Natural killer cell treated with Interleukin-12 subunit alpha and Interleukin-12 subunit beta and Interleukin-15 and Interleukin-18, amount 100 ng/mL, for 72 hours (primary cell): Measurements from ENCODE around the gene IFT57. TPM values are rescaled to one million over a fixed set of nuclear protein-coding genes. Genes with fewer than 3 reads are reported as not detected.
A peak's percentile ranks its signal among the peaks of the same experiment; 100 is the strongest.
"Not testable (repeated sequence)": the region's sequence is repeated elsewhere in the genome, so short reads cannot be mapped to it uniquely, and the experiment has no call there.

ENCODE experiments used
- ATAC-seq, 2 donors: fragments of 150-1000 bp; cut with Tn5 transposase in 1 of 2; sonication (Bioruptor Pico), chemical (Tn5 transposase) in 1 of 2; 2 replicates each; pipeline ENCODE4 v1.10.0; 2021
- DNase-seq: peaks from one replicate; pipeline ENCODE4 v3.0.0; 2022; ENCODE audit warnings: low spot score
- H3K27ac Mint-ChIP-seq, 2 donors: 1 replicate in 1 of 2; 2 replicates in 1 of 2; pipeline ENCODE4 v1.8.0; 2022; ENCODE audit warnings: mixed read lengths in 2 of 2, mild to moderate bottlenecking in 1 of 2, moderate library complexity in 1 of 2
- H3K27me3 Mint-ChIP-seq, 2 donors: 1 replicate in 1 of 2; 2 replicates in 1 of 2; pipeline ENCODE4 v1.8.0; 2022; ENCODE audit warnings: mixed read lengths in 2 of 2
- H3K36me3 Mint-ChIP-seq: one replicate; pipeline ENCODE4 v1.8.0; 2022; ENCODE audit warnings: mixed read lengths
- H3K4me1 Mint-ChIP-seq, 2 donors: 1 replicate in 1 of 2; 2 replicates in 1 of 2; pipeline ENCODE4 v1.8.0; 2022; ENCODE audit warnings: low read depth in 2 of 2, mixed read lengths in 2 of 2, mild to moderate bottlenecking in 1 of 2
- H3K4me3 Mint-ChIP-seq: one replicate; pipeline ENCODE4 v1.8.0; 2022; ENCODE audit warnings: mixed read lengths
- H3K9me3 Mint-ChIP-seq: 2 replicates; pipeline ENCODE4 v1.8.0; 2022; ENCODE audit warnings: mixed read lengths
- total RNA-seq, 2 donors: library from RNA; stranded (reverse); gene quantifications; one replicate each; pipeline ENCODE4 v1.2.3, GENCODE V29; 2022

The IFT57 gene
- total RNA-seq, 2 donors from 2014 or later = 16.4 to 32.1 TPM

GRCh38 chr3:108175352-108175751 is 46.9 kb downstream of the IFT57 start:
- DNase-seq (no peak), ATAC-seq (no peak)
- no peaks in the 10 kb centered on the region for H3K27me3 Mint-ChIP-seq
- no peaks in the 10 kb centered on the region for H3K9me3 Mint-ChIP-seq
- peaks cover 7 to 8% of the 10 kb centered on the region in 2 donors for H3K4me1 Mint-ChIP-seq
- H3K36me3 Mint-ChIP-seq = no peaks in the 10 kb centered on the region
- no peak overlapping the region for H3K27ac Mint-ChIP-seq
- no peak overlapping the region for H3K4me3 Mint-ChIP-seq

- no peaks in the 10 kb centered on the region for H3K9me3 Mint-ChIP-seq
- no peak overlapping the region for H3K27ac Mint-ChIP-seq
- no peak overlapping the region for H3K4me3 Mint-ChIP-seq
- peaks cover 8 to 9% of the 10 kb centered on the region in 2 donors for H3K4me1 Mint-ChIP-seq
- no peak for DNase-seq
- peaks cover 6% of the 10 kb centered on the region for H3K36me3 Mint-ChIP-seq
- no peaks in the 10 kb centered on the region for H3K27me3 Mint-ChIP-seq
- no peak for ATAC-seq
Observed at GRCh38 chr3:108171106-108171505, 51.1 kb downstream of the IFT57 start.

DNA sequence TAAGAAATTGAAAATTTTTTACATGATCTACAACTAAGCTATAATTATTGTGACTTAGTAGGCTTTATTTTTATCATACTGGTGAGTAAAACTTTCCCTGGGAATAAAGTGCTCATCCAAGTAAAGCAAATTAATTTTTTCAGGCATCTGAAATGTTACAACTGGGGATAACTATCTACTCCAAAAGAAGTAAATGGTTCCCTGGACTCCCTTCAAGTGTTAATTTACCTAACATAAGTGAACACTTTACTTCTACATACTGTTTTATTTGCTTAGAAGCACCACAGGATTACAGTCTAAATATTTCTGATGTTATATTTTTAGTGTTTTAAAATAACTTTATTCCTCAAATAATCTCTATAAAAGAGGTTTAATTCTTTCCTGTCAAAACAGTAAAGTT is 57.8 kb downstream of the IFT57 start:
- H3K36me3 Mint-ChIP-seq = peaks cover 6% of the 10 kb centered on the region
- no peak overlapping the region for H3K27ac Mint-ChIP-seq
- no peak for DNase-seq
- H3K9me3 Mint-ChIP-seq = no peaks in the 10 kb centered on the region
- no peak for ATAC-seq
- H3K4me1 Mint-ChIP-seq = peaks cover 0 to 9% of the 10 kb centered on the region in 2 donors
- H3K4me3 Mint-ChIP-seq = no peak overlapping the region
- H3K27me3 Mint-ChIP-seq = no peaks in the 10 kb centered on the region

DNA sequence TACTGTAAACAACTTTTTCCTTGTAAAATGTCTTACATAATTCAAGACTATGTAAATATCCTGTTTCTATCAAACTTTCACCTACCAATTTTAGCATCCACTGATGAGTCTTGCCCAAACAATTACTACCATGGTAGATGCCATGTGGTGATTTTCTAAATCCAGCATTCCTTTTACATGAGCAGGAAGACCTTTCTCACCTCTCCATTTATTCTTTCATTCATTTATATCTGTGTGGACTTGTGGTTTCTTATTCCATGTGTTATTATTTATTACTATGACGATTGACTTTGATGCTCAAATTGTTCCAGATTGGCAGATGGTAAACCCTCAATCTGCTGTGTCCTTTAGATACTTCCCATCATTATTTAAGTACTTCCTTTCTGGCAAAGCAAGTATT is 62.4 kb downstream of the IFT57 start:
- Mint-ChIP-seq H3K9me3 (no peaks in the 10 kb centered on the region), H3K27ac (peak overlapping the region in 1 of 2 donors; percentile 52), H3K27me3 (no peaks in the 10 kb centered on the region), H3K4me1 (peaks cover 21 to 24% of the 10 kb centered on the region in 2 donors), H3K4me3 (no peak overlapping the region), H3K36me3 (no peaks in the 10 kb centered on the region)
- ATAC-seq (no peak), DNase-seq (no peak)

DNA sequence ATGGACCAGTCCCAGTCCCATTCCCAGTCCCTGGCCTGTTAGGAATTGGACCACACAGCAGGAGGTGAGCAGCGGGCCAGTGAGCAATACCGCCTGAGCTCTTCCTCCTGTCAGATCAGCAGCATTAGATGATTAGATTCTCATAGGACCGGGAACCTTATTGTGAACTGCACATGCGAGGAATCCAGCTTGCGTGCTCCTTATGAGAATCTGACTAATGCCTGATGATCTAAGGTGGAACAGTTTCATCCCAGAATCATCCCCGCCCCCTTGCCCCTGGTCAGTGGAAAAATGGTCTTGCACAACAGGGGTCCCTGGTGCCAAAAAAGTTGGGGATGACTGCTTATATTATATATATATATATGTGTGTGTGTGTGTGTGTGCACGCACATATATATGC is 63.1 kb downstream of the IFT57 start:
- Mint-ChIP-seq H3K9me3 (no peaks in the 10 kb centered on the region), H3K27me3 (no peaks in the 10 kb centered on the region)
- DNase-seq = no peak

DNA sequence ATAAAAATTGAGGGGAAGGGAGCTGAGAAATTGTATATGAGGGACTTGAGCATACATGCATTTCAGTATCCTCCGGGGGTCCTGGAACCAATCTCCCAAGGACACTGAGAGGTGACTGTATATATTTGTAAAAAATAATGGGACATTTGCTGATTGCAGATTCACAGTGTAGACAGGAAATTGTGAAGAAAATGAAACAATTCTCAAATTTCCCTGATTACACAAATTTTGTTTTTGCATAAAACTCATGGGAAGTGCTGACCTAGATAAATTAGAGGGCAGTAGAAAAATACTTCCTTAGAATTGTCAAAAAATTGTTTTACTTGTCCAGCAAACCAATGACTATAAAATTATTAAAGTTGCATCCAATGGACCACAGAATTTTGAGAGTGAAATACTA is 64.0 kb downstream of the IFT57 start:
- DNase-seq (no peak), ATAC-seq (no peak)
- Mint-ChIP-seq H3K4me3 (no peak overlapping the region), H3K27me3 (no peaks in the 10 kb centered on the region), H3K9me3 (no peaks in the 10 kb centered on the region), H3K36me3 (no peaks in the 10 kb centered on the region), H3K4me1 (peaks cover 21 to 31% of the 10 kb centered on the region in 2 donors), H3K27ac (no peak overlapping the region)

More for the DNA sequence above, 63.1 kb downstream of the IFT57 start:
- Mint-ChIP-seq H3K4me3 (no peak overlapping the region), H3K27ac (peak overlapping the region in 1 of 2 donors; percentile 52), H3K36me3 (no peaks in the 10 kb centered on the region), H3K4me1 (peaks cover 21 to 26% of the 10 kb centered on the region in 2 donors)
- ATAC-seq = no peak

DNA sequence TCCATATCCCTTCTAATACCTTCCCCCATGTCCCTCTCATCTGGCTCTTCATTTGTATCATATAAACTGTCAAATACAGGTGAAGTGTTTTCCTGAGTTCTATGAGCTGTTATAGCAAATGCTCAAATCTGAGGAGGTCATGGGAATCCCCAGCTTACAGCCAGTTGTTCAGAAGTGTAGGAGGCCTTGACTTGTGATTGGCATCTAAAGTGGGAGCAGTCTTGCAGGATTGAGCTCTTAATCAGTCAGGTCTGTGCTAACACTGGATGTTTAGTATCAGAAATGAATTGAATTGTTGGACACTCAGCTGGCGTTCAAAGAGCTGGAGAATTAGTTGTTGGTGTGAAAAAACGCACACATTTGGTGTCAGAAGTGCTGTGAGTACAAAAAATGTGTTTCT is 65.0 kb downstream of the IFT57 start:
- H3K4me3 Mint-ChIP-seq = no peak overlapping the region
- peak overlapping the region in 1 of 2 donors; percentile 67 for H3K27ac Mint-ChIP-seq
- DNase-seq (no peak), ATAC-seq (no peak)
- H3K9me3 Mint-ChIP-seq = no peaks in the 10 kb centered on the region
- H3K27me3 Mint-ChIP-seq = no peaks in the 10 kb centered on the region
- H3K36me3 Mint-ChIP-seq = no peaks in the 10 kb centered on the region
- H3K4me1 Mint-ChIP-seq = peaks cover 21 to 33% of the 10 kb centered on the region in 2 donors

- Mint-ChIP-seq H3K4me1 (peaks cover 21 to 33% of the 10 kb centered on the region in 2 donors), H3K27me3 (no peaks in the 10 kb centered on the region), H3K27ac (peak overlapping the region in 1 of 2 donors; percentile 10), H3K9me3 (no peaks in the 10 kb centered on the region), H3K4me3 (peak overlapping the region; percentile 27), H3K36me3 (no peaks in the 10 kb centered on the region)
- ATAC-seq (no peak), DNase-seq (no peak)
Observed at GRCh38 chr3:108156312-108156853, 65.8 kb downstream of the IFT57 start.

GRCh38 chr3:108155642-108156041 is 66.6 kb downstream of the IFT57 start:
- not testable (repeated sequence) for ATAC-seq, H3K9me3 Mint-ChIP-seq, H3K36me3 Mint-ChIP-seq, DNase-seq, H3K27me3 Mint-ChIP-seq
- peak overlapping the region; percentile 27 for H3K4me3 Mint-ChIP-seq
- peaks cover 21 to 33% of the 10 kb centered on the region in 2 donors for H3K4me1 Mint-ChIP-seq
- peak overlapping the region in 1 of 2 donors; percentile 10 for H3K27ac Mint-ChIP-seq

DNA sequence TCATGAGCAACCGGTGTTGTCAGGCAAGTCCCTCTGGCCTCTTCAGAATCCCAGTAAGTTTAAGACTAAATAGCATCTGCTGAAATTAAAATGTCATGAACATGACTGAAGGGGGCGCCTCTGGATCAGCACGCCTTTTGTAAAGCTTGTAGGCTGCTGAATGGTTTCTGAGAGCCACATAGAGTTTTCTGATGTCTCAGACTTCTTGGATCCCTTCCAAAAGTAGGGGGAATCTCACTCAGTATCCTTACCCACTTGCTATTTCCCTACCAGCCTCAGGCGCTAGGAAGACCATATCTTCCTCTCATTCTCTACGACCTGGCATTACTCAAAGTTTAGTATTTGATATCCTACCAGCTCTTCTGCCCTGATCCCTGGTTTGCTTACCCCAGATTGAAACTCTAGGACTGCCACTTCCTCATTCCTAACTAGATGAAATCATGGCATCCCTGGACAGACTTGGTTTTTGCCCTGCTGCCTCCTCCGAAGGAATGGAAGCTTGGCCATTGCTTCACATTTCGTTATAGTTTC is 68.7 kb downstream of the IFT57 start:
- H3K36me3 Mint-ChIP-seq = no peaks in the 10 kb centered on the region
- H3K4me1 Mint-ChIP-seq = peaks cover 21 to 27% of the 10 kb centered on the region in 2 donors
- H3K27ac Mint-ChIP-seq = peak overlapping the region in 1 of 2 donors; percentile 42

DNA sequence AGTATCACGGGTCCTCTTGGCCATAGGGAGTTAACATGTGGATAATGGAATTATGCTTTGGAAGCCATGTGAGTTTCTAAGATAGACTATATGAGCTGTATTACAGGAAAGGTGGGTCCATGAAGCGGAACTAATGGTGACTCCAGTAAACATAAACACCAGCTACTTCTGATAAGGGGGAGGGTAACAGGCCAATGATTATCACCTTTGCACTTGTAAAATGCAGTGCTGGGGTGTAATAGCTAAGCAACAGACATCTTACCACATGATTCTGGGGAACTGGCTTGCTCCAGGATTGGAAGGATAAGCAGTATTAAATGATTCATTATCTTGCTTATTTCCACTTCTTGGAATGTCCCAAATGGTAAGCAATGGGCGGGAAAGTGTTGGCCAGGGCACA is 70.0 kb downstream of the IFT57 start:
- no peak for DNase-seq
- Mint-ChIP-seq H3K27ac (peak overlapping the region in 1 of 2 donors; percentile 42), H3K9me3 (no peaks in the 10 kb centered on the region), H3K4me3 (no peak overlapping the region), H3K36me3 (no peaks in the 10 kb centered on the region), H3K4me1 (peaks cover 17 to 22% of the 10 kb centered on the region in 2 donors), H3K27me3 (no peaks in the 10 kb centered on the region)
- ATAC-seq = no peak

More for the DNA sequence above, 68.7 kb downstream of the IFT57 start:
- Mint-ChIP-seq H3K9me3 (no peaks in the 10 kb centered on the region), H3K4me3 (no peak overlapping the region), H3K27me3 (no peaks in the 10 kb centered on the region)
- ATAC-seq (no peak), DNase-seq (no peak)

GRCh38 chr3:108150200-108150599 is 72.0 kb downstream of the IFT57 start:
- no peak overlapping the region for H3K4me3 Mint-ChIP-seq
- H3K27ac Mint-ChIP-seq = no peak overlapping the region
- no peak for DNase-seq
- no peak for ATAC-seq
- H3K4me1 Mint-ChIP-seq = peaks cover 6 to 14% of the 10 kb centered on the region in 2 donors
- no peaks in the 10 kb centered on the region for H3K36me3 Mint-ChIP-seq
- no peaks in the 10 kb centered on the region for H3K9me3 Mint-ChIP-seq
- no peaks in the 10 kb centered on the region for H3K27me3 Mint-ChIP-seq

DNA sequence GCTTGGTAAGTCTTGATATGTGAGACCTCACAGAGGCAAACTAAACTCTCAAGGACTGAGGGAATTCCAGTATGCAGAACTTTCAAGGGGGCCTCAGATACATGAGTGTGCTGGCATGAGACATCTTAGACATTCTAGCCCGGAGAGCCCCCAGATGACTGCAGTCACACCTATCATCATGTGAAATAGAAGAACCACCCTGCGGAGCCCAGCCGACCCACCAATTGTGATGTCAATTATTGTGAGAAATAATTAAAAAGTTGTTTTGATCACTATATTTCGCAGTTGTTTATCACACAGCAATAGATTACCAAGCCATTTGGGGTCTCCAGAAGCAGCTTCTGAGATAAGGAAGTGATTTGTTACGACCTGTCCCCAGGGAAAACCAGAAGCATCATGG is 76.1 kb downstream of the IFT57 start:
- no peaks in the 10 kb centered on the region for H3K9me3 Mint-ChIP-seq
- DNase-seq = no peak
- no peaks in the 10 kb centered on the region for H3K27me3 Mint-ChIP-seq
- H3K36me3 Mint-ChIP-seq = no peaks in the 10 kb centered on the region
- H3K4me3 Mint-ChIP-seq = no peak overlapping the region
- H3K4me1 Mint-ChIP-seq = peaks cover 3 to 6% of the 10 kb centered on the region in 2 donors
- no peak overlapping the region for H3K27ac Mint-ChIP-seq
- no peak for ATAC-seq

- Mint-ChIP-seq H3K36me3 (no peaks in the 10 kb centered on the region), H3K9me3 (no peaks in the 10 kb centered on the region), H3K4me1 (peaks cover 6 to 7% of the 10 kb centered on the region in 2 donors), H3K27me3 (no peaks in the 10 kb centered on the region), H3K4me3 (no peak overlapping the region), H3K27ac (no peak overlapping the region)
- DNase-seq = no peak
- ATAC-seq = no peak
Observed at GRCh38 chr3:108145578-108145977, 76.6 kb downstream of the IFT57 start.

DNA sequence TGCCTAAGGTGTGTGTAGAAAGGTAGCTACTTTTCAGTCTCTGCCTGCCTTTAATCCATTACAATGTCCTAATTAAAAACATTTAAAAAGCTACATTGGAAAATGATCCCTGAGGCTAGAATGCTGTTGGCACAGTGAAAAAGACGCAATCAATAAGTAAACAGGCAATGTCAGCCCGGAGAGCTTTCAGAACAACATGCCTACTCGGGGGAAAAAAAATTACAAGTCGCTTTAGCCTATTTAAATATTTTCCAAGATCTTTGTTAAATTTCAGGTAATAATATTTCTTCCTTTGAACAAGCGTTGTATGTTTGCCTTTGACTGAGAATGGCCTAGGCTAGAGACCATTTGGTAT is 84.8 kb downstream of the IFT57 start:
- no peaks in the 10 kb centered on the region for H3K9me3 Mint-ChIP-seq
- no peak overlapping the region for H3K27ac Mint-ChIP-seq
- H3K36me3 Mint-ChIP-seq = peaks cover 13% of the 10 kb centered on the region
- ATAC-seq = no peak
- no peaks in the 10 kb centered on the region for H3K27me3 Mint-ChIP-seq
- H3K4me1 Mint-ChIP-seq = peaks cover 24 to 30% of the 10 kb centered on the region in 2 donors
- no peak overlapping the region for H3K4me3 Mint-ChIP-seq
- DNase-seq = no peak
